HepG2 (cell line): ENCODE results near the gene REEP2. TPM values are rescaled to one million over a fixed set of nuclear protein-coding genes. Genes with fewer than 3 reads are reported as not detected.
A peak's percentile ranks its signal among the peaks of the same experiment; 100 is the strongest.

Experiments used
- ARNT ChIP-seq: fragments of 450-650 bp; IDR thresholded peaks from 2 replicates; pipeline ENCODE4 v1.6.1; 2017
- ATF5 ChIP-seq: sonication (generic); formaldehyde crosslinking; IDR thresholded peaks from 2 replicates; pipeline ENCODE4 v1.4.0; 2020; ENCODE audit warnings: mild to moderate bottlenecking, low read depth, missing genetic modification reagents
- CCDC6 ChIP-seq: sonication (generic); formaldehyde crosslinking; IDR thresholded peaks from 2 replicates; pipeline ENCODE4 v1.8.1; 2022; ENCODE audit warnings: mild to moderate bottlenecking, missing genetic modification reagents, moderate library complexity
- ELF3 ChIP-seq: IDR thresholded peaks from 2 replicates; pipeline ENCODE4 v1.6.1; 2016; ENCODE audit warnings: missing genetic modification reagents, missing compliant biosample characterization
- FOSL1 ChIP-seq: sonication (generic); formaldehyde crosslinking; IDR thresholded peaks from 2 replicates; pipeline ENCODE4 v1.9.0; 2021; ENCODE audit warnings: missing genetic modification reagents, borderline replicate concordance
- HNF4G ChIP-seq, 2 experiments: sonication (generic) in 1 of 2; formaldehyde crosslinking in 1 of 2; IDR thresholded peaks; 2 replicates each; pipeline versions ENCODE4 v1.4.0 to v1.6.1; 2011 to 2020; ENCODE audit warnings: borderline replicate concordance in 2 of 2, low read depth in 2 of 2, mild to moderate bottlenecking in 2 of 2, low read length in 1 of 2, missing genetic modification reagents in 1 of 2, moderate library complexity in 1 of 2
- MED1 ChIP-seq: sonication (generic); formaldehyde crosslinking; IDR thresholded peaks from 2 replicates; pipeline ENCODE4 v1.4.0; 2020; ENCODE audit warnings: missing genetic modification reagents
- MEIS2 ChIP-seq: sonication (generic); formaldehyde crosslinking; IDR thresholded peaks from 2 replicates; pipeline ENCODE4 v1.9.0; 2021; ENCODE audit warnings: mild to moderate bottlenecking, missing genetic modification reagents
- MXD4 ChIP-seq: IDR thresholded peaks from 2 replicates; pipeline ENCODE4 v1.6.1; 2016; ENCODE audit warnings: mild to moderate bottlenecking, missing biosample characterization, missing genetic modification reagents
- PHF20 ChIP-seq: sonication (generic); formaldehyde crosslinking; IDR thresholded peaks from 2 replicates; pipeline ENCODE4 v1.5.0; 2020; ENCODE audit warnings: mild to moderate bottlenecking, missing genetic modification reagents
- SIN3B ChIP-seq: fragments of 150-350 bp; IDR thresholded peaks from 2 replicates; pipeline ENCODE4 v1.6.1; 2014; ENCODE audit warnings: low read length
- ZBTB21 ChIP-seq: sonication (generic); formaldehyde crosslinking; IDR thresholded peaks from 2 replicates; pipeline ENCODE4 v1.4.0; 2020; ENCODE audit warnings: missing genetic modification reagents
- ZBTB40 ChIP-seq, 2 experiments: fragments of 450-650 bp in 1 of 2; sonication (generic) in 1 of 2; formaldehyde crosslinking in 1 of 2; IDR thresholded peaks; 2 replicates each; pipeline versions ENCODE4 v1.6.1 to v1.8.0; 2016 to 2022; ENCODE audit warnings: antibody characterized with exemption in 1 of 2, mild to moderate bottlenecking in 1 of 2, missing genetic modification reagents in 1 of 2
- ZNF18 ChIP-seq: sonication (generic); formaldehyde crosslinking; IDR thresholded peaks from 2 replicates; pipeline ENCODE4 v1.8.0; 2022; ENCODE audit warnings: mild to moderate bottlenecking, missing genetic modification reagents; ENCODE audit not compliant: insufficient replicate concordance
- ZNF30 ChIP-seq: sonication (generic); formaldehyde crosslinking; IDR thresholded peaks from 2 replicates; pipeline ENCODE4 v1.5.0; 2020; ENCODE audit warnings: mild to moderate bottlenecking, missing genetic modification reagents
- ZNF446 ChIP-seq: sonication (generic); formaldehyde crosslinking; IDR thresholded peaks from 2 replicates; pipeline ENCODE4 v1.5.0; 2020; ENCODE audit warnings: mild to moderate bottlenecking, missing genetic modification reagents
- ZNF772 ChIP-seq: sonication (generic); formaldehyde crosslinking; IDR thresholded peaks from 2 replicates; pipeline ENCODE4 v1.5.0; 2020; ENCODE audit warnings: mild to moderate bottlenecking, missing genetic modification reagents
- ZNF891 ChIP-seq: sonication (generic); formaldehyde crosslinking; IDR thresholded peaks from 2 replicates; pipeline ENCODE4 v1.5.0; 2020; ENCODE audit warnings: mild to moderate bottlenecking, missing genetic modification reagents
- ZSCAN12 ChIP-seq: sonication (generic); formaldehyde crosslinking; IDR thresholded peaks from 2 replicates; pipeline ENCODE4 v1.9.0; 2021; ENCODE audit warnings: mild to moderate bottlenecking, missing genetic modification reagents
- polyA plus RNA-seq, 8 experiments: library from polyadenylated mRNA; depleted of rRNA in 3 of 8; stranded (reverse) in 7 of 8; unstranded in 1 of 8; fragments of >200 nt; fragmentation: Illumina TruSeq in 4 of 8; extraction: Trizol in 4 of 8; gene quantifications; 2 replicates each; pipeline versions ENCODE4 v1.2.1 to v1.2.3, GENCODE V29; 2011 to 2016; ENCODE audit warnings: low read depth in 4 of 8, missing spikeins in 1 of 8, mixed read lengths in 1 of 8; ENCODE audit not compliant: insufficient read depth in 1 of 8
- total RNA-seq, 5 experiments: library from RNA; depleted of rRNA; stranded (reverse); fragments of >200 nt; fragmentation: Illumina TruSeq; extraction: Trizol; gene quantifications; 2 replicates each; pipeline ENCODE4 v1.2.3, GENCODE V29; 2016; ENCODE audit warnings: low read depth in 1 of 5

The REEP2 gene
- total and polyA plus RNA-seq, 2 of the 13 experiments (the other 11 are each of a cell fraction or from before 2014, with no cell fraction given): 5.3 to 7.8 TPM

GRCh38 chr5:138459311-138459933 lies 20.6 kb downstream of the REEP2 start (continued):
- TF ChIP-seq CCDC6 (CRISPR knock-in tag) (peak; percentile 28; the same call in 1 of the 2 replicates), ZNF30 (0 out of 2 replicates have a peak, but pooled peaks have one; percentile 0), HNF4G (IDR thresholded peaks at IDR 0.05; ENCODE audit: borderline replicate concordance, low read depth, low read length) (no peak), HNF4G (CRISPR knock-in tag; IDR thresholded peaks at IDR 0.05; ENCODE audit: borderline replicate concordance, low read depth) (0 out of 2 replicates have a peak, but pooled peaks have one; percentile 24), ZSCAN12 (CRISPR knock-in tag) (peak; percentile 91), MXD4 (CRISPR knock-in tag) (peak; percentile 47; the same call in 1 of the 2 replicates), ZBTB40 (IDR thresholded peaks at IDR 0.05) (no peak), ZBTB40 (CRISPR knock-in tag; IDR thresholded peaks at IDR 0.05) (peak; percentile 84), PHF20 (CRISPR knock-in tag) (peak; percentile 61), ZBTB21 (CRISPR knock-in tag) (no peak), ZNF446 (CRISPR knock-in tag) (no peak), FOSL1 (CRISPR knock-in tag) (no peak), ELF3 (CRISPR knock-in tag) (peak; percentile 96), SIN3B (no peak), MEIS2 (CRISPR knock-in tag) (peak; percentile 66; the same call in 1 of the 2 replicates), ATF5 (no peak), ZNF891 (CRISPR knock-in tag) (no peak), ZNF772 (CRISPR knock-in tag) (peak; percentile 76), ARNT (no peak), ZNF18 (CRISPR knock-in tag) (no peak), MED1 (peak; percentile 76)
